ENCODE data around the gene EIF3L.

The EIF3L gene

DNA sequence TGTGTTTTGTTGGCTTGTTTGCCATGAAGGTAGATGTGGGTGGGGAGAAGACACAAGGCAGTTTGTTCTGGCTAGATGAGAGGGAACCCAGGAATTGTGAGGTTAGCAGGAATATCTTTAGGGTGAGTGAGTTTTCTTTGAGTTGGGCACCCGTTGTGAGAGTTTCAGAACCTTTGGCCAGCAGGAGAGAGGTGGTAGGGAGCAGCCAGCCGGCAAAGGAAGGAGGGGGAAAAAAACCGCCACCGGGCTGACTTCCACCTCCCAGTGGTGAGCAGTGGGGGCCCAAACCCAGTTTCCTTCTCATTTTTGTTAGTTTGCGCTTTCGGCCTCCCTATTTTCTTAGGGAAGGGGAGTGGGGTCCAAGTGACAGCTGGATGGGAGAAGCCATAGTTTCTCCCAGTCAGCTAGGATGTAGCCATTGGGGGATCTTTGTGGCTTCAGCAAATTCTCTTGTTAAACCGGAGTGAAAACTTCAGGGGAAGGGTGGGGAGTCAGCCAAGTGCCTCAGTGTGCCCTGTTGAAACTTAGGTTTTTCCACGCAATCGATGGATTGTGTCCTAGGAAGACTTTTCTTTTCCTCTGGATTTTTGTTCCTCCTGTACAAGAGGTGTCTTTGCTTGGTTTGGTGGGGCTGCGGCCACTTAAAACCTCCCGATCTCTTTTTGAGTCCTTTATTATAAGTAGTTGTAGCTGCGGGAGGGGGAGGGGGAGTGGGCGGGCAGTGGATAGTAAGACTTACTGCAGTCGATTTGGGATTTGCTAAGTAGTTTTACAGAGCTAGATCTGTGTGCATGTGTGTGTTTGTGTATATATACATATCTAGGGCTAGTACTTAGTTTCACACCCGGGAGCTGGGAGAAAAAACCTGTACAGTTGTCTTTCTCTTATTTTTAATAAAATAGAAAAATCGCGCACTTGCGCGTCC is 42.5 kb upstream of the EIF3L start:
- Histone ChIP-seq H3K36me3 (ENCODE audit: low read depth) (no peaks in the 10 kb centered on the region; the same call in 1 of the 2 replicates), H3K4me1 (ENCODE audit: insufficient read depth, poor library complexity, severe bottlenecking) (peaks cover 2% of the 10 kb centered on the region), H3K27ac (ENCODE audit: poor library complexity, severe bottlenecking) (peak overlapping the region; percentile 52), H3K27me3 (ENCODE audit: insufficient read depth, poor library complexity, severe bottlenecking) (no peaks in the 10 kb centered on the region), H3K4me3 (ENCODE audit: severe bottlenecking) (peak overlapping the region; percentile 56), H3K9me3 (ENCODE audit: severe bottlenecking) (no peaks in the 10 kb centered on the region)
- DNase-seq (ENCODE audit: low spot score): no peak
- TF ChIP-seq, protein P1, sequence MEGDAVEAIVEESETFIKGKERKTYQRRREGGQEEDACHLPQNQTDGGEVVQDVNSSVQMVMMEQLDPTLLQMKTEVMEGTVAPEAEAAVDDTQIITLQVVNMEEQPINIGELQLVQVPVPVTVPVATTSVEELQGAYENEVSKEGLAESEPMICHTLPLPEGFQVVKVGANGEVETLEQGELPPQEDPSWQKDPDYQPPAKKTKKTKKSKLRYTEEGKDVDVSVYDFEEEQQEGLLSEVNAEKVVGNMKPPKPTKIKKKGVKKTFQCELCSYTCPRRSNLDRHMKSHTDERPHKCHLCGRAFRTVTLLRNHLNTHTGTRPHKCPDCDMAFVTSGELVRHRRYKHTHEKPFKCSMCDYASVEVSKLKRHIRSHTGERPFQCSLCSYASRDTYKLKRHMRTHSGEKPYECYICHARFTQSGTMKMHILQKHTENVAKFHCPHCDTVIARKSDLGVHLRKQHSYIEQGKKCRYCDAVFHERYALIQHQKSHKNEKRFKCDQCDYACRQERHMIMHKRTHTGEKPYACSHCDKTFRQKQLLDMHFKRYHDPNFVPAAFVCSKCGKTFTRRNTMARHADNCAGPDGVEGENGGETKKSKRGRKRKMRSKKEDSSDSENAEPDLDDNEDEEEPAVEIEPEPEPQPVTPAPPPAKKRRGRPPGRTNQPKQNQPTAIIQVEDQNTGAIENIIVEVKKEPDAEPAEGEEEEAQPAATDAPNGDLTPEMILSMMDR (IDR thresholded peaks at IDR 0.05; ENCODE audit: poor library complexity, severe bottlenecking): peak; percentile 9
- no peak for ATAC-seq (ENCODE audit: low read depth)

- H3K4me3 ChIP-seq (ENCODE audit: severe bottlenecking): peak within 1 kb of the TSS; percentile 56
- H3K36me3 ChIP-seq (ENCODE audit: low read depth): no peaks in the 10 kb centered on the region; the same call in 1 of the 2 replicates
- H3K9me3 ChIP-seq (ENCODE audit: severe bottlenecking): no peaks in the 10 kb centered on the region
- H3K4me1 ChIP-seq (ENCODE audit: insufficient read depth, poor library complexity, severe bottlenecking): peaks cover 2% of the 10 kb centered on the region
- peak; percentile 94 for DNase-seq (ENCODE audit: low spot score)
- no peaks in the 10 kb centered on the region for H3K27me3 ChIP-seq (ENCODE audit: insufficient read depth, poor library complexity, severe bottlenecking)
- H3K27ac ChIP-seq (ENCODE audit: poor library complexity, severe bottlenecking): peak within 1 kb of the TSS; percentile 52
- peak; percentile 80 for ATAC-seq (ENCODE audit: low read depth)
- TF ChIP-seq, protein P1 (IDR thresholded peaks at IDR 0.05; ENCODE audit: poor library complexity, severe bottlenecking): no peak
Observed at GRCh38 chr22:37807410-37808293, 41.6 kb upstream of the EIF3L start, which contains the start of gene GCAT. TSS of gene GCAT (plus strand) at chr22:37807934. CDS start at chr22:37807968, 34 bp downstream.

GRCh38 chr22:37808294-37808657 is 40.9 kb upstream of the EIF3L start:
- Histone ChIP-seq H3K36me3 (ENCODE audit: low read depth) (no peaks in the 10 kb centered on the region; the same call in 1 of the 2 replicates), H3K27ac (ENCODE audit: poor library complexity, severe bottlenecking) (peak overlapping the region; percentile 52), H3K4me1 (ENCODE audit: insufficient read depth, poor library complexity, severe bottlenecking) (no peaks in the 10 kb centered on the region), H3K27me3 (ENCODE audit: insufficient read depth, poor library complexity, severe bottlenecking) (no peaks in the 10 kb centered on the region), H3K9me3 (ENCODE audit: severe bottlenecking) (no peaks in the 10 kb centered on the region), H3K4me3 (ENCODE audit: severe bottlenecking) (peak overlapping the region; percentile 56)
- ATAC-seq (ENCODE audit: low read depth): no peak
- TF ChIP-seq, protein P1 (IDR thresholded peaks at IDR 0.05; ENCODE audit: poor library complexity, severe bottlenecking): no peak
- DNase-seq (ENCODE audit: low spot score): no peak

DNA sequence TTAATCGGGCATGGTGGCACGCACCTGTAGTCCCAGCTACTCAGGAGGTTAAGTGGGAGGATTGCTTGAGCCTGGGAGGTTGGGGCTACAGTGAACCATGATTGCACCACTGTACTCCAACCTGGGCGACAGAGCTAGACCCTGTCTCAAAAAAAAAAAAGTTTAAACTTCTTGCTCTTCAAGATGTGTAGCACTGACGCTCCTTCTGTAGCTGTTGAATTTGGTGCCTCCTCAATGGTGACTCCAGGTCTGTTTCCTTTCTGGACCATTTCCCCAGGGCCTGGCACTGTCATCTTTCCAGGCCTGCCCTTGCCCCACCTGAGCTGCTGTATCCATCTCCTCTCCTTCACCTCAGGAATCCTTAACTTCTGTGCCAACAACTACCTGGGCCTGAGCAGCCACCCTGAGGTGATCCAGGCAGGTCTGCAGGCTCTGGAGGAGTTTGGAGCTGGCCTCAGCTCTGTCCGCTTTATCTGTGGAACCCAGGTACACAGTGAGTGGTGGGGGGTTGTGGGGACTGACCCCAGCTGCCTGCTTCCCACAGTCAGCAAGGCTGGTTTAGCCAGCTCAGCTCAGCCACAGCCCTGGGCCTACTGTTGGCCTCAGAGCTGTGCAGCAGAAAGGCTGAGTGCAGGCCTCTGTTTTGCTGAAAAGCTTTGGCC is 39.4 kb upstream of the EIF3L start:
- Histone ChIP-seq H3K27ac (ENCODE audit: poor library complexity, severe bottlenecking) (no peak overlapping the region), H3K27me3 (ENCODE audit: insufficient read depth, poor library complexity, severe bottlenecking) (no peaks in the 10 kb centered on the region), H3K4me3 (ENCODE audit: severe bottlenecking) (no peak overlapping the region), H3K36me3 (ENCODE audit: low read depth) (no peaks in the 10 kb centered on the region; the same call in 1 of the 2 replicates), H3K4me1 (ENCODE audit: insufficient read depth, poor library complexity, severe bottlenecking) (no peaks in the 10 kb centered on the region), H3K9me3 (ENCODE audit: severe bottlenecking) (no peaks in the 10 kb centered on the region)
- ATAC-seq (ENCODE audit: low read depth): no peak
- TF ChIP-seq, protein P1 (IDR thresholded peaks at IDR 0.05; ENCODE audit: poor library complexity, severe bottlenecking): no peak
- DNase-seq (ENCODE audit: low spot score): no peak
